Measurements from ENCODE around the gene PSMB11. TPM values are rescaled to one million over a fixed set of nuclear protein-coding genes. Genes with fewer than 3 reads are reported as not detected.

Gene PSMB11
- total RNA-seq, 1 donor = not detected

- Histone ChIP-seq H3K4me1 (ENCODE audit: insufficient read depth, low read length) (peaks cover 6% of the 10 kb centered on the region), H3K4me3 (ENCODE audit: insufficient read depth, low read length) (no peak overlapping the region), H3K27me3 (ENCODE audit: insufficient read depth, low read length) (no peaks in the 10 kb centered on the region), H3K79me2 (ENCODE audit: insufficient read depth, low read length) (no peaks in the 10 kb centered on the region), H3K4me2 (ENCODE audit: insufficient read depth, low read length) (no peak overlapping the region), H4K20me1 (ENCODE audit: insufficient read depth, low read length) (no peaks in the 10 kb centered on the region), H3K9me3 (ENCODE audit: low read depth, low read length) (no peaks in the 10 kb centered on the region), H3K36me3 (ENCODE audit: insufficient read depth, low read length) (no peaks in the 10 kb centered on the region), H2AFZ (ENCODE audit: low read length) (no peak overlapping the region), H3K27ac (ENCODE audit: low read depth, low read length) (no peak overlapping the region)
- no peak for DNase-seq (ENCODE audit: insufficient read length, low spot score, missing footprints)
- no peak for TF ChIP-seq CTCF (IDR thresholded peaks at IDR 0.05; ENCODE audit: extremely low read depth, low read depth, low read length)
Measured at GRCh38 chr14:22996768-22997654, 45.0 kb upstream of the PSMB11 start.

- peaks cover 6% of the 10 kb centered on the region for H3K4me1 ChIP-seq (ENCODE audit: insufficient read depth, low read length)
- H3K36me3 ChIP-seq (ENCODE audit: insufficient read depth, low read length) = no peaks in the 10 kb centered on the region
- DNase-seq (ENCODE audit: insufficient read length, low spot score, missing footprints) = no peak
- no peak overlapping the region for H3K4me2 ChIP-seq (ENCODE audit: insufficient read depth, low read length)
- no peaks in the 10 kb centered on the region for H3K27me3 ChIP-seq (ENCODE audit: insufficient read depth, low read length)
- H3K79me2 ChIP-seq (ENCODE audit: insufficient read depth, low read length) = no peaks in the 10 kb centered on the region
- no peaks in the 10 kb centered on the region for H4K20me1 ChIP-seq (ENCODE audit: insufficient read depth, low read length)
- TF ChIP-seq CTCF (IDR thresholded peaks at IDR 0.05; ENCODE audit: extremely low read depth, low read depth, low read length) = no peak
- no peak overlapping the region for H2AFZ ChIP-seq (ENCODE audit: low read length)
- H3K4me3 ChIP-seq (ENCODE audit: insufficient read depth, low read length) = no peak overlapping the region
- H3K27ac ChIP-seq (ENCODE audit: low read depth, low read length) = no peak overlapping the region
- no peaks in the 10 kb centered on the region for H3K9me3 ChIP-seq (ENCODE audit: low read depth, low read length)
Measured at GRCh38 chr14:22997676-22998323, 44.2 kb upstream of the PSMB11 start.

- H3K4me1 ChIP-seq (ENCODE audit: insufficient read depth, low read length) = peaks cover 6% of the 10 kb centered on the region
- no peaks in the 10 kb centered on the region for H3K9me3 ChIP-seq (ENCODE audit: low read depth, low read length)
- H2AFZ ChIP-seq (ENCODE audit: low read length) = no peak overlapping the region
- H3K79me2 ChIP-seq (ENCODE audit: insufficient read depth, low read length) = no peaks in the 10 kb centered on the region
- no peaks in the 10 kb centered on the region for H3K27me3 ChIP-seq (ENCODE audit: insufficient read depth, low read length)
- no peaks in the 10 kb centered on the region for H3K36me3 ChIP-seq (ENCODE audit: insufficient read depth, low read length)
- TF ChIP-seq CTCF (IDR thresholded peaks at IDR 0.05; ENCODE audit: extremely low read depth, low read depth, low read length) = no peak
- DNase-seq (ENCODE audit: insufficient read length, low spot score, missing footprints) = no peak
- H4K20me1 ChIP-seq (ENCODE audit: insufficient read depth, low read length) = no peaks in the 10 kb centered on the region
- H3K4me2 ChIP-seq (ENCODE audit: insufficient read depth, low read length) = no peak overlapping the region
- no peak overlapping the region for H3K4me3 ChIP-seq (ENCODE audit: insufficient read depth, low read length)
- no peak overlapping the region for H3K27ac ChIP-seq (ENCODE audit: low read depth, low read length)
Measured at GRCh38 chr14:22998329-22999012, 43.5 kb upstream of the PSMB11 start.

GRCh38 chr14:23000860-23001259, 41.2 kb upstream of the PSMB11 start:
- no peaks in the 10 kb centered on the region for H3K36me3 ChIP-seq (ENCODE audit: insufficient read depth, low read length)
- TF ChIP-seq CTCF (IDR thresholded peaks at IDR 0.05; ENCODE audit: extremely low read depth, low read depth, low read length) = no peak
- no peaks in the 10 kb centered on the region for H4K20me1 ChIP-seq (ENCODE audit: insufficient read depth, low read length)
- no peak overlapping the region for H3K27ac ChIP-seq (ENCODE audit: low read depth, low read length)
- H2AFZ ChIP-seq (ENCODE audit: low read length) = no peak overlapping the region
- no peaks in the 10 kb centered on the region for H3K79me2 ChIP-seq (ENCODE audit: insufficient read depth, low read length)
- no peak overlapping the region for H3K4me3 ChIP-seq (ENCODE audit: insufficient read depth, low read length)
- peaks cover 8% of the 10 kb centered on the region for H3K4me1 ChIP-seq (ENCODE audit: insufficient read depth, low read length)
- H3K9me3 ChIP-seq (ENCODE audit: low read depth, low read length) = no peaks in the 10 kb centered on the region
- H3K27me3 ChIP-seq (ENCODE audit: insufficient read depth, low read length) = no peaks in the 10 kb centered on the region
- DNase-seq (ENCODE audit: insufficient read length, low spot score, missing footprints) = no peak
- H3K4me2 ChIP-seq (ENCODE audit: insufficient read depth, low read length) = no peak overlapping the region
